Right atrium auricular region (tissue), 2 donors: Measurements from ENCODE around the gene DUSP28. TPM values are rescaled to one million over a fixed set of nuclear protein-coding genes. Genes with fewer than 3 reads are reported as not detected.
A peak's percentile ranks its signal among the peaks of the same experiment; 100 is the strongest.
"Not testable (repeated sequence)": the region's sequence is repeated elsewhere in the genome, so short reads cannot be mapped to it uniquely, and the experiment has no call there.

ENCODE experiments used
- DNase-seq: peaks from one replicate; pipeline ENCODE4 v3.0.0-alpha.2; 2019; ENCODE audit warnings: low spot score
- H3K27ac ChIP-seq, 2 donors: fragments of 200-600 bp; sonication (generic); 1 replicate in 1 of 2; 2 replicates in 1 of 2; pipeline ENCODE4 v1.5.1; 2016 to 2019
- H3K27me3 ChIP-seq, 2 donors: fragments of 200-600 bp; sonication (generic); one replicate each; pipeline versions ENCODE4 v1.5.1 to v1.6.0; 2017 to 2019
- H3K36me3 ChIP-seq: fragments of 200-600 bp; sonication (generic); one replicate; pipeline ENCODE4 v1.5.1; 2016
- H3K4me1 ChIP-seq, 2 donors: fragments of 200-600 bp; sonication (generic); one replicate each; pipeline versions ENCODE4 v1.5.1 to v1.6.0; 2017 to 2019
- H3K4me3 ChIP-seq, 2 donors: fragments of 200-600 bp; sonication (generic); 1 replicate in 1 of 2; 2 replicates in 1 of 2; pipeline ENCODE4 v1.5.1; 2017 to 2019; ENCODE audit warnings: mild to moderate bottlenecking in 1 of 2, moderate library complexity in 1 of 2
- H3K9me3 ChIP-seq, 2 donors: fragments of 200-600 bp; sonication (generic); one replicate each; pipeline ENCODE4 v1.5.1; 2019
- CTCF ChIP-seq, 2 donors: fragments of 200-600 bp; sonication (generic); IDR thresholded peaks; one replicate each; pipeline ENCODE4 v1.5.1; 2019; ENCODE audit warnings: antibody characterized with exemption in 2 of 2
- total RNA-seq, 2 donors: library from RNA; depleted of rRNA; stranded (reverse); fragments of >200 nt; gene quantifications; one replicate each; pipeline ENCODE4 v1.1.0, GENCODE V29; 2016

DUSP28 gene
- total RNA-seq, 2 donors from 2014 or later = 12.0 to 17.5 TPM

GRCh38 chr2:240520130-240520973 is 39.8 kb upstream of the DUSP28 start:
- H3K4me3 ChIP-seq = peak overlapping the region in 1 of 2 donors; percentile 6
- no peak for TF ChIP-seq CTCF (IDR thresholded peaks at IDR 0.05)
- no peaks in the 10 kb centered on the region for H3K27me3 ChIP-seq
- no peak for DNase-seq
- H3K27ac ChIP-seq = no peak overlapping the region
- H3K9me3 ChIP-seq = no peaks in the 10 kb centered on the region
- peaks cover 9% of the 10 kb centered on the region for H3K36me3 ChIP-seq
- H3K4me1 ChIP-seq = peaks cover 0 to 13% of the 10 kb centered on the region in 2 donors

GRCh38 chr2:240520974-240521350 is 39.2 kb upstream of the DUSP28 start:
- Histone ChIP-seq H3K36me3 (peaks cover 9% of the 10 kb centered on the region), H3K9me3 (no peaks in the 10 kb centered on the region), H3K4me3 (no peak overlapping the region), H3K27ac (no peak overlapping the region), H3K4me1 (peaks cover 0 to 13% of the 10 kb centered on the region in 2 donors), H3K27me3 (no peaks in the 10 kb centered on the region)
- TF ChIP-seq CTCF (IDR thresholded peaks at IDR 0.05) = no peak
- DNase-seq = no peak

- not testable (repeated sequence) for H3K36me3 ChIP-seq, H3K4me3 ChIP-seq, H3K27ac ChIP-seq, H3K9me3 ChIP-seq, H3K27me3 ChIP-seq, DNase-seq
- H3K4me1 ChIP-seq = peaks cover 0 to 13% of the 10 kb centered on the region in 2 donors
These were observed 38.3 kb upstream of the DUSP28 start for GRCh38 chr2:240521885-240522284.

GRCh38 chr2:240522406-240522805 is 37.8 kb upstream of the DUSP28 start:
- DNase-seq = no peak
- no peak for TF ChIP-seq CTCF (IDR thresholded peaks at IDR 0.05)
- Histone ChIP-seq H3K9me3 (no peaks in the 10 kb centered on the region), H3K4me3 (no peak overlapping the region), H3K27me3 (no peaks in the 10 kb centered on the region), H3K4me1 (peaks cover 0 to 13% of the 10 kb centered on the region in 2 donors), H3K36me3 (peaks cover 9% of the 10 kb centered on the region), H3K27ac (no peak overlapping the region)

GRCh38 chr2:240523451-240524281 is 36.5 kb upstream of the DUSP28 start:
- H3K9me3 ChIP-seq = no peaks in the 10 kb centered on the region
- no peak for DNase-seq

More at GRCh38 chr2:240523451-240524281, 36.5 kb upstream of the DUSP28 start:
- H3K27ac ChIP-seq = no peak overlapping the region
- H3K36me3 ChIP-seq = peaks cover 9% of the 10 kb centered on the region
- no peaks in the 10 kb centered on the region for H3K27me3 ChIP-seq
- no peak for TF ChIP-seq CTCF (IDR thresholded peaks at IDR 0.05)
- peaks cover 0 to 13% of the 10 kb centered on the region in 2 donors for H3K4me1 ChIP-seq
- no peak overlapping the region for H3K4me3 ChIP-seq
